SK-N-SH treated with all-trans-retinoic acid at 6 μM for 48 hours (cell line): ENCODE data around the gene GPC6.

Source experiments
- ATAC-seq: fragments of 200-7000 bp; cut with Tn5 transposase; 3 replicates; pipeline ENCODE4 v1.9.1; 2020; ENCODE audit warnings: mild to moderate bottlenecking, moderate library complexity
- ARNTL ChIP-seq: fragments of 450-650 bp; formaldehyde crosslinking; IDR thresholded peaks from 2 replicates; pipeline ENCODE4 v1.5.0; 2020; ENCODE audit warnings: low read depth, mild to moderate bottlenecking, moderate library complexity, borderline replicate concordance
- BACH2 ChIP-seq: fragments of 250-450 bp; sonication (Bioruptor Pico); IDR thresholded peaks from 2 replicates; pipeline ENCODE4 v1.9.0; 2021; ENCODE audit warnings: mild to moderate bottlenecking, borderline replicate concordance
- CREB5 ChIP-seq: fragments of 250-450 bp; sonication (Bioruptor Pico); IDR thresholded peaks from 2 replicates; pipeline ENCODE4 v1.5.1; 2020; ENCODE audit warnings: low read depth, mild to moderate bottlenecking, moderate library complexity
- CSDC2 ChIP-seq: fragments of 250-450 bp; sonication (Bioruptor Pico); IDR thresholded peaks from 2 replicates; pipeline ENCODE4 v1.5.0; 2020; ENCODE audit warnings: mild to moderate bottlenecking, moderate library complexity
- CSRNP3 ChIP-seq: fragments of 250-450 bp; sonication (Bioruptor Pico); IDR thresholded peaks from 2 replicates; pipeline ENCODE4 v1.5.1; 2021; ENCODE audit warnings: mild to moderate bottlenecking, moderate library complexity
- ESRRG ChIP-seq: fragments of 250-450 bp; sonication (Bioruptor Pico); IDR thresholded peaks from 2 replicates; pipeline ENCODE4 v1.6.1; 2021; ENCODE audit warnings: mild to moderate bottlenecking
- GLIS3 ChIP-seq: fragments of 250-450 bp; sonication (Bioruptor Pico); IDR thresholded peaks from 2 replicates; pipeline ENCODE4 v1.5.0; 2020; ENCODE audit warnings: mild to moderate bottlenecking, moderate library complexity
- ISL1 ChIP-seq: fragments of 250-450 bp; sonication (Bioruptor Pico); IDR thresholded peaks from 2 replicates; pipeline ENCODE4 v2.1.2; 2022; ENCODE audit warnings: mild to moderate bottlenecking, moderate library complexity
- POU6F1 ChIP-seq: fragments of 250-450 bp; sonication (Bioruptor Pico); IDR thresholded peaks from 2 replicates; pipeline ENCODE4 v1.8.0; 2021; ENCODE audit warnings: low read depth, mild to moderate bottlenecking, moderate library complexity, borderline replicate concordance
- SNAI2 ChIP-seq: fragments of 250-450 bp; sonication (Bioruptor Pico); IDR thresholded peaks from 2 replicates; pipeline ENCODE4 v1.5.0; 2020; ENCODE audit warnings: mild to moderate bottlenecking, moderate library complexity
- TCF4 ChIP-seq: fragments of 250-450 bp; sonication (Bioruptor Pico); IDR thresholded peaks from 2 replicates; pipeline ENCODE4 v1.8.0; 2021; ENCODE audit warnings: mild to moderate bottlenecking, moderate library complexity, borderline replicate concordance
- TSHZ2 ChIP-seq: fragments of 250-450 bp; sonication (Bioruptor Pico); IDR thresholded peaks from 2 replicates; pipeline ENCODE4 v1.5.0; 2020; ENCODE audit warnings: mild to moderate bottlenecking, moderate library complexity
- ZFP3 ChIP-seq: fragments of 250-450 bp; sonication (Bioruptor Pico); IDR thresholded peaks from 2 replicates; pipeline ENCODE4 v1.5.0; 2020; ENCODE audit warnings: mild to moderate bottlenecking, moderate library complexity
- ZFP30 ChIP-seq: fragments of 450-650 bp; formaldehyde crosslinking; IDR thresholded peaks from 2 replicates; pipeline ENCODE4 v1.5.0; 2022; ENCODE audit warnings: mild to moderate bottlenecking, moderate library complexity
- ZNF8 ChIP-seq: fragments of 450-650 bp; formaldehyde crosslinking; IDR thresholded peaks from 2 replicates; pipeline ENCODE4 v1.5.0; 2020; ENCODE audit warnings: mild to moderate bottlenecking, moderate library complexity

GPC6 gene

GRCh38 chr13:93226623-93227279, at the start of gene GPC6:
GPC6 (plus strand) TSS chr13:93226807.
- no peak for TF ChIP-seq ZFP30 (CRISPR knock-in tag)
- 0 out of 2 replicates have a peak, but pooled peaks have one; percentile 51 for TF ChIP-seq CSDC2
- TF ChIP-seq ZFP3 (CRISPR knock-in tag): 0 out of 2 replicates have a peak, but pooled peaks have one; percentile 32
- peak; percentile 71 for ATAC-seq

GRCh38 chr13:93180356-93180969, 46.1 kb upstream of the GPC6 start:
- ATAC-seq: no peak
- TF ChIP-seq ZNF8 (no peak), ISL1 (CRISPR knock-in tag) (peak; percentile 57)

- no peak for ATAC-seq
- TF ChIP-seq TCF4 (CRISPR knock-in tag): no peak
- TF ChIP-seq POU6F1 (CRISPR knock-in tag): no peak
- no peak for TF ChIP-seq CSRNP3 (CRISPR knock-in tag)
- no peak for TF ChIP-seq ISL1 (CRISPR knock-in tag)
- TF ChIP-seq GLIS3: no peak
- no peak for TF ChIP-seq TSHZ2 (CRISPR knock-in tag)
- TF ChIP-seq ZFP3 (CRISPR knock-in tag): no peak
- no peak for TF ChIP-seq CREB5 (CRISPR knock-in tag)
- TF ChIP-seq ESRRG (CRISPR knock-in tag): no peak
These were observed 44.2 kb upstream of the GPC6 start for GRCh38 chr13:93182406-93182805.

GRCh38 chr13:93183302-93183701, 43.3 kb upstream of the GPC6 start:
- ATAC-seq: no peak
- TF ChIP-seq GLIS3 (no peak), POU6F1 (CRISPR knock-in tag) (no peak), SNAI2 (CRISPR knock-in tag) (no peak), TSHZ2 (CRISPR knock-in tag) (no peak), ZFP3 (CRISPR knock-in tag) (no peak), BACH2 (CRISPR knock-in tag) (no peak), ARNTL (no peak), ESRRG (CRISPR knock-in tag) (no peak)
- TF ChIP-seq, all 23 proteins: peak for 0
